Measurements from ENCODE around the gene RAG2. TPM values are rescaled to one million over a fixed set of nuclear protein-coding genes. Genes with fewer than 3 reads are reported as not detected.
"Not testable (repeated sequence)": the region's sequence is repeated elsewhere in the genome, so short reads cannot be mapped to it uniquely, and the experiment has no call there.

Gene RAG2
- total RNA-seq, 1 donor from 2014 or later: not detected

- Histone ChIP-seq H3K27ac (ENCODE audit: low read depth, low read length) (no peak overlapping the region), H3K27me3 (ENCODE audit: insufficient read depth, low read length) (peaks cover 5% of the 10 kb centered on the region), H3K9ac (ENCODE audit: low read length) (no peak overlapping the region), H3K36me3 (ENCODE audit: insufficient read depth, low read length) (no peaks in the 10 kb centered on the region), H3K4me3 (ENCODE audit: insufficient read depth, low read depth, low read length) (no peak overlapping the region), H4K20me1 (ENCODE audit: insufficient read depth, low read length) (no peaks in the 10 kb centered on the region), H3K4me2 (ENCODE audit: low read length) (no peak overlapping the region), H3K9me3 (ENCODE audit: insufficient read depth, low read depth, low read length) (no peaks in the 10 kb centered on the region), H3K4me1 (ENCODE audit: insufficient read depth, low read length) (no peaks in the 10 kb centered on the region), H3K79me2 (ENCODE audit: insufficient read depth, low read length) (no peaks in the 10 kb centered on the region), H2AFZ (ENCODE audit: low read depth, low read length) (no peak overlapping the region)
- no peak for FAIRE-seq
- Mint-ChIP-seq H3K27me3 (ENCODE audit: low read depth, unreplicated experiment) (no peaks in the 10 kb centered on the region), H3K36me3 (ENCODE audit: low read depth, unreplicated experiment) (no peaks in the 10 kb centered on the region), H3K27ac (ENCODE audit: unreplicated experiment) (no peak overlapping the region), H3K9me3 (ENCODE audit: unreplicated experiment) (no peaks in the 10 kb centered on the region), H3K4me3 (ENCODE audit: unreplicated experiment) (no peak overlapping the region), H3K4me1 (ENCODE audit: low read depth, unreplicated experiment) (no peaks in the 10 kb centered on the region)
- DNase-seq (ENCODE audit: low read depth): no peak
- TF ChIP-seq CTCF (IDR thresholded peaks at IDR 0.05; ENCODE audit: insufficient read depth, low read depth, low read length) (no peak), EZH2 (IDR thresholded peaks at IDR 0.05; ENCODE audit: insufficient read depth, low read length) (no peak)
Observed at GRCh38 chr11:36557991-36558390, 40.0 kb downstream of the RAG2 start.

GRCh38 chr11:36557390-36557789, 40.6 kb downstream of the RAG2 start:
- not testable (repeated sequence) for H3K79me2 ChIP-seq (ENCODE audit: insufficient read depth, low read length); H3K4me2 ChIP-seq (ENCODE audit: low read length); DNase-seq (ENCODE audit: low read depth); H3K27ac ChIP-seq (ENCODE audit: low read depth, low read length); H4K20me1 ChIP-seq (ENCODE audit: insufficient read depth, low read length); FAIRE-seq; H3K9me3 ChIP-seq (ENCODE audit: insufficient read depth, low read depth, low read length); H3K9me3 Mint-ChIP-seq (ENCODE audit: unreplicated experiment); H3K4me1 Mint-ChIP-seq (ENCODE audit: low read depth, unreplicated experiment); H3K9ac ChIP-seq (ENCODE audit: low read length); H3K4me3 Mint-ChIP-seq (ENCODE audit: unreplicated experiment); H3K27me3 ChIP-seq (ENCODE audit: insufficient read depth, low read length); H3K36me3 Mint-ChIP-seq (ENCODE audit: low read depth, unreplicated experiment); H3K27me3 Mint-ChIP-seq (ENCODE audit: low read depth, unreplicated experiment); H3K4me3 ChIP-seq (ENCODE audit: insufficient read depth, low read depth, low read length); H3K27ac Mint-ChIP-seq (ENCODE audit: unreplicated experiment); H3K36me3 ChIP-seq (ENCODE audit: insufficient read depth, low read length); H2AFZ ChIP-seq (ENCODE audit: low read depth, low read length); H3K4me1 ChIP-seq (ENCODE audit: insufficient read depth, low read length)

GRCh38 chr11:36550385-36551115, 47.5 kb downstream of the RAG2 start:
- H3K4me3 Mint-ChIP-seq (ENCODE audit: unreplicated experiment): no peak overlapping the region
- no peaks in the 10 kb centered on the region for H3K36me3 Mint-ChIP-seq (ENCODE audit: low read depth, unreplicated experiment)
- Histone ChIP-seq H3K36me3 (ENCODE audit: insufficient read depth, low read length) (no peaks in the 10 kb centered on the region), H2AFZ (ENCODE audit: low read depth, low read length) (no peak overlapping the region), H3K27ac (ENCODE audit: low read depth, low read length) (no peak overlapping the region), H3K9ac (ENCODE audit: low read length) (no peak overlapping the region), H3K4me3 (ENCODE audit: insufficient read depth, low read depth, low read length) (no peak overlapping the region), H3K4me1 (ENCODE audit: insufficient read depth, low read length) (no peaks in the 10 kb centered on the region), H3K79me2 (ENCODE audit: insufficient read depth, low read length) (no peaks in the 10 kb centered on the region), H4K20me1 (ENCODE audit: insufficient read depth, low read length) (no peaks in the 10 kb centered on the region), H3K4me2 (ENCODE audit: low read length) (no peak overlapping the region), H3K27me3 (ENCODE audit: insufficient read depth, low read length) (no peaks in the 10 kb centered on the region), H3K9me3 (ENCODE audit: insufficient read depth, low read depth, low read length) (no peaks in the 10 kb centered on the region)
- no peak overlapping the region for H3K27ac Mint-ChIP-seq (ENCODE audit: unreplicated experiment)
- no peaks in the 10 kb centered on the region for H3K9me3 Mint-ChIP-seq (ENCODE audit: unreplicated experiment)
- peaks cover 3% of the 10 kb centered on the region for H3K27me3 Mint-ChIP-seq (ENCODE audit: low read depth, unreplicated experiment)
- no peak for FAIRE-seq
- TF ChIP-seq EZH2 (IDR thresholded peaks at IDR 0.05; ENCODE audit: insufficient read depth, low read length) (no peak), CTCF (IDR thresholded peaks at IDR 0.05; ENCODE audit: insufficient read depth, low read depth, low read length) (no peak)
- DNase-seq (ENCODE audit: low read depth): no peak
- peaks cover 7% of the 10 kb centered on the region for H3K4me1 Mint-ChIP-seq (ENCODE audit: low read depth, unreplicated experiment)

Other genes with a start within 250 kb of the RAG2 start
- 17.8 and 19.4 TPM in 2 replicates for gene TRAF6, start 88.0 kb downstream of the RAG2 start, total RNA-seq
- gene RAG1, start 30.2 kb downstream of the RAG2 start, total RNA-seq: 2.0 and 3.2 TPM in 2 replicates
- gene IFTAP, start 3.7 kb downstream of the RAG2 start, total RNA-seq: 17.3 and 21.3 TPM in 2 replicates